Posterior vena cava (tissue), 2 donors: ENCODE data around the gene GPRC5C. TPM values are rescaled to one million over a fixed set of nuclear protein-coding genes. Genes with fewer than 3 reads are reported as not detected.
"Not testable (repeated sequence)": the region's sequence is repeated elsewhere in the genome, so short reads cannot be mapped to it uniquely, and the experiment has no call there.

Experiments used
- DNase-seq: peaks from one replicate; pipeline ENCODE4 v3.0.0-alpha.2; 2020; ENCODE audit warnings: low spot score
- intact Hi-C, 2 donors: fragments of 100-400 bp; cut with DNase I; formaldehyde crosslinking; loops; one replicate each; pipeline versions ENCODE4 v1.14.1 to v1.14.2; 2022 to 2023
- total RNA-seq, 2 donors: library from RNA; stranded (reverse); fragmentation: NEBNext Ultra II Directional; extraction: Animal tissue kit (Norgen Biotek cat#: 25700); gene quantifications; one replicate each; pipeline ENCODE4 v1.2.1, GENCODE V29; 2021
- donor health status: DM: yes; HTN: yes; CAD: no.
- donor health status: DM: yes; HTN: yes; CAD: no.

Gene GPRC5C
- total RNA-seq, 2 donors from 2014 or later, result 7.3 to 12.9 TPM

DNA sequence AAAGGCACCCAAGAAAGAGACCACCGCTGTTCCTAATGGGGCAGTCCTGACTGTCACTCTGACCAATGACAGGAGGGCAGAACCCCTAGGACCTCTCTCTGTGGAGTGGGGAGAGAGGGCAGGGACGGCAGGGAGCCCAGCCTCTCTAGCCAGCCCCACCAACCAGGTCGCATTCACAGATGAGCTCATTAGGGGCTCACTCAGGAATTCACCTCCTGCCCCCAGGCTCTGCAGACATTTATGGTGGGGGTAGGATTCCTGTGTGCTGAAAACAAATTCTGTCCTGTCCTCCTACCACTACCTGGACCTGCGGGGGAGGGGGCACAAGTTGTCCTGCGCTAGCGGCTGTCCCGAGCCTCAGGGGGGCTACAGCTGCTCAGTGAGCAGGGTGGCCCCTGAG lies 27.7 kb upstream of the GPRC5C start:
- DNase-seq, result no peak
- intact Hi-C loops, result loop anchor here in 1 of 2 donors (2.0 kb wide), 1 partner anchor 45 kb away; no protein-coding TSS in a partner anchor

DNA sequence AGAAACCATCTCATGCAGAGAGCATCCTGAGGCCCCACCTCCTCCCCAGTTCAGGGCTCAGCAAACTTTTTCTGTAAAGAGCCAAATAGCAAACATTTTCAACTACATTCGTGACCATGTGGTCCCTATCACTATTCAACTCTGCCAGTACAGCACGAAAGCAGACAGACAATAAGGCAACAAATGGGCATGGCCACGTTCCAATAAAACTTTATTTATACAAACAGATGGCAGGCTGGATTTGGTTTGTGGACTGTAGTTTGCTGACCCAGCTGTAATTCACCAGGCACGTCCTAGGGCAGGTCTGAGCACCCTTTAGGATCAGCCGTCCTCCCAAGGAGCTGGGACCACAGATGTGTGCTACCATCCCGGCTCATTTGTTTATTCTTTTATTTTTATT lies 27.1 kb upstream of the GPRC5C start:
- intact Hi-C loops, result loop anchor here in 1 of 2 donors (2.0 kb wide), 1 partner anchor 46 kb away; no protein-coding TSS in a partner anchor
- DNase-seq, result no peak

DNA sequence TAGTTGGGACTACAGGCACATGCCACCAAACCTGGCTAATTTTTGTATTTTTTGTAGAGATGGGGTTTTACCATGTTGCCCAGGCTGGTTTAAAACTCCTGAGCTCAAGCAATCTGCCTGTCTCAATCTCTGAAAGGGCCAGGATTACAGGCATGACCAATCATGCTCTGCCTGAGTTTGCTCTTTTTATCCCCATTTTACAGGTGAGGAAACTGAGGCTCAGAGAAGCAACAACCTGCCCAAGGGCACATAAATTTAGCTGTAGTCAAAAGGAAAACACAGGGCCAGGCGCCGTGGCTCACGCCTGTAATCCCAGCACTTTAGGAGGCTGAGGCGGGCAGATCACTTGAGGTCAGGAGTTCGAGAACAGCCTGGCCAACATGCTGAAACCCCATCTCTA lies 26.6 kb upstream of the GPRC5C start:
- DNase-seq, result not testable (repeated sequence)
- intact Hi-C loops, result loop anchor here in 1 of 2 donors (2.0 kb wide), 1 partner anchor 47 kb away; no protein-coding TSS in a partner anchor

DNA sequence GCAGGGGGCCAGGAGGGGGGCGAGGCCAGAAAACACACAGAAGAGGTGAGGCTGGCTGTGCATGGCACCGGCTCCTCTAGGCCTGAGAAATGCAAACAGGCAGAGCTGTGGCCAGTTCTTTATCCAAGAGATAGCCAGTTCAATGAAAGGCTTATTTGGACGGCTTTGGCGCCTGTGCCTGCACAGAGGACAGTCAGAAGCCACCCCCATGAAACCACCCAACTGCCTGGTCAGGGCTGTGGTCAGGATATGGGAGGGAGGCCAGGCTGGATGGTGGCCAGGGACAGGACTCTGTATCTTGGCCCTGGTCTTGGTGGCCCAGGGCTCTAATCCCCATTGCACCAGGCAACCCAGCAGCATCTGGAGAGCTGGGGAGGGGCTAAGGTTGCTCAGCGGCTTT lies 24.5 kb upstream of the GPRC5C start:
- no peak for DNase-seq
- intact Hi-C loops, result no loop called here

DNA sequence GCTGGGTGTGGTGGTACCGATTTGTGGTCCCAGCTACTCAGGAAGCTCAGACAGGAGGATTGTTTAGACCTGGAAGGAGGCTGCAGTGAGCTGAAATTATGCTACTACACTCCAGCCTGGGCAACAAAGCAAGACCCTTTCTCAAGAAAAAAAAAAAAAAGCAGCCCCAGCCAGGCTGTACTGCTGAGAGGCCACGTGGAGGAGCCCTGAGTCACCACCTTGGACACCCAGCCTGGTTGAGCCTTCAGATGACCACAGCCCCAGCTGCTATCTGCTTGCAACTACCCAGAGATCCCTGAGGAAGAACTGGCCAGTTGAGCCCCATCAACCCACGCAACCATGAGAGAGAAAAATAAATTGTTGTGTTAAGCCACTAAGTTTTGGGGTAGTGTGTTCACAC lies 23.6 kb upstream of the GPRC5C start:
- intact Hi-C loops, result no loop called here

GRCh38 chr17:74408815-74409214 lies 23.1 kb upstream of the GPRC5C start:
- no peak for DNase-seq
- intact Hi-C loops, result no loop called here

More for the DNA sequence above, 23.6 kb upstream of the GPRC5C start:
- no peak for DNase-seq

DNA sequence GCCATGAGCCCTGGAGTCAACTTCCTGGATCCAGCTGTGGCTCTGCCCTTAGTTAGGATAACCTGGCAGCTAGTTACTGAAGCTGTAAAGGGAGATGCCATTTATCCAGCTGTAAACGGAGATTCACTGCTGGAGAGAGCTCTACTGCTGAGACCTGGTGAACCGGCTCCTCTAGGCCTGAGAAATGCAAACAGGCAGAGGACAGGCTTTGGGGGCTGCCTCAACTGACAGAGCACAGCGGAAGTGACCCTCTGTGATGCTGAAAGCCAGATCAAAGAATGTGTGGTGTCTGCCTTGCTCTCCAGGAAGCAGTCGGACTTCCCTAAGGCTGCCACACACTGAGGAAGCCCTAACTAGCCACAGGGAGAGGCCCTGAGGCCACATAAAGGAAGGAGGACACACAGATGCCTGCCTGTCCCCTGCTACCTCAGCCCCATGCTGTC lies 21.9 kb upstream of the GPRC5C start:
- intact Hi-C loops, result no loop called here
- no peak for DNase-seq

GRCh38 chr17:74412581-74412980 lies 19.3 kb upstream of the GPRC5C start:
- intact Hi-C loops, result no loop called here
- no peak for DNase-seq

DNA sequence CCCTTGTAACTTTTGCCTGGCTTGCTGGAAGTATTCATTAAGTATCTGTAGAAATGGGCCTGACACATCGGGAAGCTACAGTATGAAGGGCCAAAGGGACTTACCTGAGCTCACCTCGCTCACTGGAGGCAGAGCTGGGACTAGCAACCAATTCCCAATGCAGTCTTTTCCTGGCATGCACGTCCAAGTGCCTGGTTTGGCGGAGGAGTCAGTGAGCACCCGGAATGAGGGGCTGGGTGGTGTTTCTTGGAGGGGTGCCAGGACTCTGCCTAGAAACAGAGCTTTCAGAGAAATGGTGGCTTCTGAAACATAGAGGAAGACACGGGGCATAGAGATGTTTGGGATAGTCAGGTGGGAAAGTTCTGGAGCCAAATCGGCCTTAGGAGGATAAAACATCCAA lies 18.4 kb upstream of the GPRC5C start:
- no peak for DNase-seq
- intact Hi-C loops, result no loop called here

GRCh38 chr17:74414510-74414909 lies 17.4 kb upstream of the GPRC5C start:
- no peak for DNase-seq
- intact Hi-C loops, result no loop called here

DNA sequence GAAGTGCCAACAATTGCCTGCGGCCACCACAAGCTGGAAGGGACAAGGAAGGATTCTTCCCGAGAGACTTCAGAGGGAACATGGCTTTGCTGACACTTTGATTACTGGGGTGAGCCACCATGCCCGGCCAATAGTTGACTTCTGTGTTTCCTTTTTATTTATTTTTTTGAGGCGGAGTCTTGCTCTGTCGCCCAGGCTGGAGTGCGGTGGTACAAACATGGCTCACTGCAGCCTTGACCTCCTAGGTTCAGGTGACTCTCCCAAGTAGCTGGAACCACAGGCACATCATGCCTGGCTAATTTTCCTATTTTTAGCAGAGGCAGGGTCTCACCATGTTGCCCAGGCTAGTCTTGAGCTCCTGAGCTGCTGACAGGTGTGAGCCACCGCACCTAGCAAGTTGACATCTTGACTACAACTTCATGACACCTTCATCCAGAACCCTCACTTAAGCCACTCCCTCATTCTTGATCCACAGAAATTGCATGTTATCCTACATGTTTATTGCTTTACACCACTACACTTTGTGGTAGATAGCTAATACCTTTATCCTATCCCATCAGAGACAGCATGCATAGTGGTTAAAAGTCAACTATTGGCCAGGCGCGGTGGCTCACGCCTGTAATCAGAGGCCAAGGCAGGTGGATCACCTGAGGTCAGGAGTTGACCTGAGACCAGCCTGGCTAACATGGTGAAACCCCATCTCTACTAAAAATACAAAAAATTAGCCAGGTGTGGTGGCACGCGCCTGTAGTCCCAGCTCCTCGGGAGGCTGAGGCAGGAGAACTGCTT lies 16.1 kb upstream of the GPRC5C start:
- DNase-seq, result no peak

DNA sequence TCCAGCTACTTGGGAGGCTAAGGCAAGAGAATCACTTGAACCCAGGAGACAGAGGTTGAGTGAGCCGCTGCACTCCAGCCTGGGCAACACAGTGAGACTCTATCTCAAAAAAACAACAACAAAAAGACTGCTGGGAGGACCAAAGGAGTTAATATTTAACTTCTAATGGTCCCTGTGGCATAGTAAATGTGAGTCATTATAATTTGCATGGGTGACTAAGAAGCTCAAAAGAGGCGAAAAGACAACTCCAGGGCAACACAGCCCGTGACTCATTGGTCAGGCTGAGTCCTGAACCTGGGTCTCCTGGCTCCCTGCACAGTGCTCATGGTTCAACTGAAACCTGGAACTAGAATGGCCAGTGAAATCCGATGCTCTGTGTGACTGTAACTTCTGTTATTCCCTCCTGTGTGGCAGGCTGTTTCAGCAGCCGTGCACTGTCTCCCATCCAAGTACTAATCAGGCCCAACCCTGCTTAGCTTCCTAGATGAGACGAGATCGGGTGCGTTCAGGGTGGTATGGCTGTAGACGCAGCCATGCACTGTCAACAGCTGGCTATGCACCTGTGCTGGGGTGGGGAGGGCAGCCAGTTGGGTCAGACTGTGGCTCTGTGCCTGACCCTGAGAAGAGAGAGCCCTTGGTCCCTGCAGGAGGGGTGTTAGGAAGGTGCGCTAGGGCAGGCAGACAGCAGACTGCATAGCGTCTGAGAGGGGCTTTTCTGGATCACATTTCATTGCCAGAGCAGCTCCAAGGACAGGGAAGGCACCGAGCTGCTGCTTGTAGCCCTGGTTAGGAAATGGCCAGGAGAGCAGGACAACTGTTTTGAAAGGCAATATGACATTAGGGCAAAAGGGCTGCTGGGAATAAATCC lies 14.5 kb upstream of the GPRC5C start:
- intact Hi-C loops, result no loop called here

More for the DNA sequence above, 16.1 kb upstream of the GPRC5C start:
- intact Hi-C loops, result no loop called here

GRCh38 chr17:74419928-74420411 lies 11.9 kb upstream of the GPRC5C start:
- intact Hi-C loops, result no loop called here
- no peak for DNase-seq

More for the DNA sequence above, 14.5 kb upstream of the GPRC5C start:
- no peak for DNase-seq

- no peak for DNase-seq
- intact Hi-C loops, result no loop called here
Observed at GRCh38 chr17:74424117-74424516, 7.8 kb upstream of the GPRC5C start.

GRCh38 chr17:74424657-74425056 lies 7.2 kb upstream of the GPRC5C start:
- DNase-seq, result no peak
- intact Hi-C loops, result no loop called here

GRCh38 chr17:74426551-74427047 lies 5.3 kb upstream of the GPRC5C start:
- intact Hi-C loops, result no loop called here
- DNase-seq, result no peak

DNA sequence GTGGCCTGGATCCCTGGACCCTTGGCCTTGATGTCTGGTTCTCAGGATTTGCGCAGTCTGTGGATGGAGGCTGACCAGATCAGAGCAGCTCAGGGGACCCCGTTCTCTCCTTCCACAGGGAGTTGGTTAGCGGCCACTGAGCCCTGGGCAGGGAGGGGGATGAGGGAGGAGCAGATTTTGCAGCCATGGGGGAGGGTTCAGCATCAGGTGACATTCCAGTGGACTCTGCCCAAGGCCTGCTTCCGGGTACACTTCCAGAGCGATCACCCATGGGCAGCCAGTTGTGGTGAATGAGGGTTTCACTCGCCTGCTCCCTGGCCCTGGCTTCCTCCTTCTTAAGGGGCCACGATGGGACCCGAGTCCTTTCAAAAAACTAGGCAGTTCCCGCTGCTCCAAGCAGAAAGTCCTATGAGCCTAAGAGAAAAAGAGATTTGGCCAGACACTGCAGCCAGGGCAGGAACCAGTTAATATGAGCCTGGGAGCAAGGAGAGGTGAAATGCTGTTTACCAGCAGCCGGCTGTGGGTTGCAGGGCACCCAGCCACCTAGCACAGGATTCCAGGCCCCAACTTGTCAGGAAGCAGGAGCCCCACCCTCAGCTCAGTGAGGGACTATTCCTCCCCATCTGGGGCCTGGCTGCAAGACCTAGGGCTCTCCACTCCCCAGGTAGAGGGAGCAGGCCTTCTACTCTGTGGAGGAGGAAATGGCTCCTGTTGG lies 4.7 kb upstream of the GPRC5C start:
- DNase-seq, result no peak
- intact Hi-C loops, result no loop called here

- intact Hi-C loops, result no loop called here
- DNase-seq, result no peak
Observed at GRCh38 chr17:74427763-74428153, 4.1 kb upstream of the GPRC5C start.
